Spleen (tissue), 11 donors: Measurements from ENCODE around the gene EXOC4. TPM values are rescaled to one million over a fixed set of nuclear protein-coding genes. Genes with fewer than 3 reads are reported as not detected.

Source experiments
- DNase-seq: peaks from one replicate; pipeline ENCODE4 v3.0.0-alpha.2; 2020
- H3K27ac ChIP-seq, 8 donors: fragments of 200-600 bp; sonication (generic) in 7 of 8; 1 replicate in 4 of 8; 2 replicates in 4 of 8; pipeline versions ENCODE4 v1.5.0 to v1.8.0; 2016 to 2021; ENCODE audit warnings: inconsistent platforms in 4 of 8, mild to moderate bottlenecking in 4 of 8, moderate library complexity in 1 of 8
- H3K27me3 ChIP-seq, 7 donors: fragments of 200-600 bp; sonication (generic) in 6 of 7; replicated peaks in 1 of 7; 1 replicate in 4 of 7; 2 replicates in 3 of 7; pipeline versions ENCODE4 v1.5.0 to v1.8.0; 2016 to 2021; ENCODE audit warnings: inconsistent platforms in 3 of 7, mild to moderate bottlenecking in 1 of 7
- H3K36me3 ChIP-seq, 6 donors: fragments of 200-600 bp; sonication (generic) in 5 of 6; 1 replicate in 4 of 6; 2 replicates in 2 of 6; pipeline versions ENCODE4 v1.5.0 to v1.8.0; 2016 to 2021; ENCODE audit warnings: inconsistent platforms in 2 of 6
- H3K4me1 ChIP-seq, 6 donors: fragments of 200-600 bp; sonication (generic) in 5 of 6; 1 replicate in 3 of 6; 2 replicates in 3 of 6; pipeline versions ENCODE4 v1.5.0 to v1.8.0; 2016 to 2021; ENCODE audit warnings: inconsistent platforms in 3 of 6
- H3K4me3 ChIP-seq, 8 donors: fragments of 200-600 bp; sonication (generic) in 7 of 8; 1 replicate in 4 of 8; 2 replicates in 4 of 8; pipeline versions ENCODE4 v1.5.0 to v1.8.0; 2016 to 2021; ENCODE audit warnings: inconsistent platforms in 4 of 8, mild to moderate bottlenecking in 4 of 8, moderate library complexity in 2 of 8
- H3K9me3 ChIP-seq, 8 donors: fragments of 200-600 bp; sonication (generic) in 7 of 8; 1 replicate in 4 of 8; 2 replicates in 4 of 8; pipeline versions ENCODE4 v1.5.0 to v1.8.0; 2016 to 2021; ENCODE audit warnings: inconsistent platforms in 4 of 8
- POLR2A ChIP-seq, 3 donors: fragments of 450-650 bp; IDR thresholded peaks; one replicate each; pipeline ENCODE4 v1.5.1; 2017; ENCODE audit warnings: antibody characterized with exemption in 3 of 3, mild to moderate bottlenecking in 1 of 3
- POLR2AphosphoS5 ChIP-seq, 3 donors: sonication (generic); formaldehyde crosslinking; IDR thresholded peaks; one replicate each; pipeline ENCODE4 v1.5.1; 2017; ENCODE audit warnings: antibody characterized with exemption in 3 of 3
- WGBS, 5 donors: extraction: QIAGEN DNeasy Blood & Tissue Kit in 3 of 5; methylation state at CpG; one replicate each; pipeline versions ENCODE4 v1.1.5 to v1.1.7; 2013 to 2018; 5-methylcytosine and 5-hydroxymethylcytosine counted together
- intact Hi-C: fragments of 100-400 bp; cut with DNase I; formaldehyde crosslinking; loops from one replicate; pipeline ENCODE4 v1.15.0; 2023; ENCODE audit warnings: low total_unique reads
- polyA plus RNA-seq, 3 donors: library from polyadenylated mRNA; stranded (reverse); fragments of 200-250 nt; gene quantifications; one replicate each; pipeline ENCODE4 v1.2.1, GENCODE V29; 2013
- total RNA-seq, 7 donors: library from RNA; depleted of rRNA in 3 of 7; stranded (reverse); fragments of >200 nt in 3 of 7; fragmentation: NEBNext Ultra II Directional in 4 of 7; extraction: Animal tissue kit (Norgen Biotek cat#: 25700) in 4 of 7; gene quantifications; one replicate each; pipeline versions ENCODE4 v1.1.0 to v1.2.1, GENCODE V29; 2016 to 2021
- TF ChIP-seq, protein P1 (sequence below), 11 experiments: fragments of 200-600 bp in 7 of 11; fragments of 450-650 bp in 4 of 11; sonication (generic) in 4 of 11; IDR thresholded peaks in 8 of 11; conservative IDR thresholded peaks in 3 of 11; 1 replicate in 7 of 11; 2 replicates in 4 of 11; pipeline versions ENCODE4 v1.4.0 to v1.8.0; 2016 to 2021; ENCODE audit warnings: antibody characterized with exemption in 11 of 11, inconsistent platforms in 4 of 11, mild to moderate bottlenecking in 1 of 11
- donor health status: healthy with polysubstance abuse.
- donor health status: DM: no; HTN: no; CAD: no; lungs with moderate emphysema.
- donor health status: DM: no; HTN: no; CAD: no.
- donor health status: Bipolar disorder and iron deficiency.
- donor health status: healthy.
- donor health status: DM: no; HTN: no; CAD: no.
- donor health status: DM: yes; HTN: yes; CAD: no.

EXOC4 gene
- total and polyA plus RNA-seq, 10 donors = 14.1 to 138 (median 102) TPM

DNA sequence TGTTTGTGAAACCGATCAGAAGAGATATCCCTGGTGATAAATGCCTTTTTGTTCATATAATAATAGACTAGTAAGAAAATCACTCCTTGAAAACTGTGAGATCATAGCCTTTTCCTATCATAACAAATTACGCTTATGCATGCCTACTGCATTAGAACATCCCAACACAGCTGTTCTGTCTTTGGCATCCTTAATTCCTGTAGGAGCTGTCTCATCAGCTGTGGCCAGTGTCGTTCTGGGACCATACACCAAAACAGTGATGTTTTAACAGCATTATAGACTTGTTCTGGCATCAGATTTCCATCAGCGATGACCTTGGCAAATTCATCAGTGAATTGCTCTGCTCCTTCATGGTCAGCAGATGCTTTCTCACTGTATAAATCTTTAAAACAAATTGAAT is 450.7 kb downstream of the EXOC4 start:
- H3K27me3 ChIP-seq = no peaks in the 10 kb centered on the region
- H3K4me1 ChIP-seq = no peaks in the 10 kb centered on the region
- no peak overlapping the region for H3K4me3 ChIP-seq
- TF ChIP-seq POLR2A (IDR thresholded peaks at IDR 0.05) = no peak
- TF ChIP-seq, protein P1, sequence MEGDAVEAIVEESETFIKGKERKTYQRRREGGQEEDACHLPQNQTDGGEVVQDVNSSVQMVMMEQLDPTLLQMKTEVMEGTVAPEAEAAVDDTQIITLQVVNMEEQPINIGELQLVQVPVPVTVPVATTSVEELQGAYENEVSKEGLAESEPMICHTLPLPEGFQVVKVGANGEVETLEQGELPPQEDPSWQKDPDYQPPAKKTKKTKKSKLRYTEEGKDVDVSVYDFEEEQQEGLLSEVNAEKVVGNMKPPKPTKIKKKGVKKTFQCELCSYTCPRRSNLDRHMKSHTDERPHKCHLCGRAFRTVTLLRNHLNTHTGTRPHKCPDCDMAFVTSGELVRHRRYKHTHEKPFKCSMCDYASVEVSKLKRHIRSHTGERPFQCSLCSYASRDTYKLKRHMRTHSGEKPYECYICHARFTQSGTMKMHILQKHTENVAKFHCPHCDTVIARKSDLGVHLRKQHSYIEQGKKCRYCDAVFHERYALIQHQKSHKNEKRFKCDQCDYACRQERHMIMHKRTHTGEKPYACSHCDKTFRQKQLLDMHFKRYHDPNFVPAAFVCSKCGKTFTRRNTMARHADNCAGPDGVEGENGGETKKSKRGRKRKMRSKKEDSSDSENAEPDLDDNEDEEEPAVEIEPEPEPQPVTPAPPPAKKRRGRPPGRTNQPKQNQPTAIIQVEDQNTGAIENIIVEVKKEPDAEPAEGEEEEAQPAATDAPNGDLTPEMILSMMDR (IDR thresholded peaks at IDR 0.05 in 8 of 11, conservative IDR thresholded peaks at IDR 0.05 in 3 of 11) = no peak
- no peak for TF ChIP-seq POLR2AphosphoS5 (IDR thresholded peaks at IDR 0.05)
- H3K27ac ChIP-seq = no peak overlapping the region
- intact Hi-C loops = no loop called here
- H3K36me3 ChIP-seq = no peaks in the 10 kb centered on the region
- no peaks in the 10 kb centered on the region for H3K9me3 ChIP-seq
- DNase-seq = no peak
- WGBS, 5 donors = 86 to 95% (median 92%) methylated on average over 4 of the region's 4 CpGs

DNA sequence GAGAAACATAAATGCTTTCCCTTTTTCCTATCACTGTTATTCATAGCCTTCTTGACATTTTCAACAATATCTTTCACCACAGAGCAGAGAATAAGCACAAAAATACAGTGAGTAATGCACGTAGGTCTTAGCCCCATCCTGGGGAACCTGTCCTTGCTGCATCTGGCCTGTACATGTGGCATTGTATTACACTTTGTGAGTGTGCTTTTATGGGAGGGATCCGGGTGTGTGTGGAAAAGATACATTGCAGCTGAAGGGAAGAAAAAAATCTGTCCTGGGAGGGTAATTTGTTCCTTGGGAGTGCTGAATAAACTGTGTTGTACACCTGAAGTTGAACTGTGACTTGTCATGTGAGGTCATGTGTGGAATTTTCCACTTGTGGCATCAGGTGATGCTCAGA is 451.6 kb downstream of the EXOC4 start:
- no peak for DNase-seq
- WGBS, 5 donors = 89 to 98% (median 96%) methylated on average over 2 of the region's 2 CpGs

DNA sequence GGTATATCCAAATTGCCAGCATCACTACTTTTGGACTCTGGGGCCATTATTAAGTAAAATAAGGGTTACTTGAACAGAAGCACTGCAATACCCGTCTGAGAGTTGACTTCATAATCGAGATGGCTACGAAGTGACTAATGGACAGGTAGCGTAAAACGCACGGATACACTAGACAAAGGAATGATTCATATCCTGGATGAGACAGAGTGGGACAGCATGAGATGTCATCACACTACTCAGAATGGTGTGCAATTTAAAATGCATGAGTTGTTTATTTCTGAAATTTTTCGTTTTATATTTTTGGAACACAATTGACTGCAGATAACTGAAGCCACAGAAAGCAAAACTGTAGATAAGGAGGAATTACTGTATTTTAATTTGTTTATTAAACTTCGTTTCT is 452.7 kb downstream of the EXOC4 start:
- Histone ChIP-seq H3K36me3 (no peaks in the 10 kb centered on the region), H3K4me3 (no peak overlapping the region), H3K9me3 (no peaks in the 10 kb centered on the region), H3K27ac (no peak overlapping the region), H3K27me3 (no peaks in the 10 kb centered on the region), H3K4me1 (peaks cover 0 to 7% (median 0%) of the 10 kb centered on the region in 6 donors)
- no peak for DNase-seq
- TF ChIP-seq POLR2AphosphoS5 (IDR thresholded peaks at IDR 0.05) = no peak
- no peak for TF ChIP-seq POLR2A (IDR thresholded peaks at IDR 0.05)
- TF ChIP-seq, protein P1 (IDR thresholded peaks at IDR 0.05 in 8 of 11, conservative IDR thresholded peaks at IDR 0.05 in 3 of 11) = no peak
- intact Hi-C loops = no loop called here
- WGBS, 5 donors = 79 to 95% (median 88%) methylated on average over 8 of the region's 8 CpGs

More for the DNA sequence above, 451.6 kb downstream of the EXOC4 start:
- no peak overlapping the region for H3K27ac ChIP-seq
- peaks cover 0 to 7% (median 0%) of the 10 kb centered on the region in 6 donors for H3K4me1 ChIP-seq
- no peaks in the 10 kb centered on the region for H3K36me3 ChIP-seq
- no peak overlapping the region for H3K4me3 ChIP-seq
- no peaks in the 10 kb centered on the region for H3K27me3 ChIP-seq
- intact Hi-C loops = no loop called here
- H3K9me3 ChIP-seq = no peaks in the 10 kb centered on the region
- TF ChIP-seq POLR2AphosphoS5 (IDR thresholded peaks at IDR 0.05) (no peak), POLR2A (IDR thresholded peaks at IDR 0.05) (no peak)
- TF ChIP-seq, protein P1 (IDR thresholded peaks at IDR 0.05 in 8 of 11, conservative IDR thresholded peaks at IDR 0.05 in 3 of 11) = no peak

DNA sequence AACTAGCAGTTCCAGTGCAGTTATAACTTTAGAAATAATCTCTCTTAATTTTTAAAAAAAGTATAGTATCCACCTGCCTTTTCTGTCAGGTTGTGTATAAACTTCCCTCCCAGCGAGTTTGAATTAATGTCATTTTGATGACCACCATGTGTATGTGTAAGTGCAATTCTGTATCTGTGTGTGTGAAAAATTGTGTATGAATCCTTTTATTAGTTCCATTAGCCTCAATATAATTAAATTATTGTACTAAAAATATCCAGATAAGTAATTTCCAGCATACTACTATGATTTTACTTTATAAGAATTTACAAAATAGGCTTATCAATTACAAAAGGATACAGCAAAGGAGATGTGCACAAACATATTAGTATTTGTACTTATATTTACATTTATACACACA is 453.1 kb downstream of the EXOC4 start:
- Histone ChIP-seq H3K36me3 (no peaks in the 10 kb centered on the region), H3K4me1 (peaks cover 0 to 7% (median 0%) of the 10 kb centered on the region in 6 donors), H3K4me3 (no peak overlapping the region), H3K27me3 (no peaks in the 10 kb centered on the region), H3K9me3 (no peaks in the 10 kb centered on the region), H3K27ac (no peak overlapping the region)
- 94 to 100% (median 98%) methylated on average over 1 of the region's 1 CpG for WGBS, 5 donors
- intact Hi-C loops = no loop called here
- DNase-seq = no peak
- TF ChIP-seq POLR2A (IDR thresholded peaks at IDR 0.05) (no peak), POLR2AphosphoS5 (IDR thresholded peaks at IDR 0.05) (no peak)
- TF ChIP-seq, protein P1 (IDR thresholded peaks at IDR 0.05 in 8 of 11, conservative IDR thresholded peaks at IDR 0.05 in 3 of 11) = no peak
